ENCODE data around the gene SCYL2. TPM values are rescaled to one million over a fixed set of nuclear protein-coding genes. Genes with fewer than 3 reads are reported as not detected.

SCYL2 gene
- total and polyA plus RNA-seq, 2 of the 13 experiments (the other 11 are each of a cell fraction or from before 2014, with no cell fraction given), result 11.4 to 28.8 TPM

- TF ChIP-seq, protein P1, sequence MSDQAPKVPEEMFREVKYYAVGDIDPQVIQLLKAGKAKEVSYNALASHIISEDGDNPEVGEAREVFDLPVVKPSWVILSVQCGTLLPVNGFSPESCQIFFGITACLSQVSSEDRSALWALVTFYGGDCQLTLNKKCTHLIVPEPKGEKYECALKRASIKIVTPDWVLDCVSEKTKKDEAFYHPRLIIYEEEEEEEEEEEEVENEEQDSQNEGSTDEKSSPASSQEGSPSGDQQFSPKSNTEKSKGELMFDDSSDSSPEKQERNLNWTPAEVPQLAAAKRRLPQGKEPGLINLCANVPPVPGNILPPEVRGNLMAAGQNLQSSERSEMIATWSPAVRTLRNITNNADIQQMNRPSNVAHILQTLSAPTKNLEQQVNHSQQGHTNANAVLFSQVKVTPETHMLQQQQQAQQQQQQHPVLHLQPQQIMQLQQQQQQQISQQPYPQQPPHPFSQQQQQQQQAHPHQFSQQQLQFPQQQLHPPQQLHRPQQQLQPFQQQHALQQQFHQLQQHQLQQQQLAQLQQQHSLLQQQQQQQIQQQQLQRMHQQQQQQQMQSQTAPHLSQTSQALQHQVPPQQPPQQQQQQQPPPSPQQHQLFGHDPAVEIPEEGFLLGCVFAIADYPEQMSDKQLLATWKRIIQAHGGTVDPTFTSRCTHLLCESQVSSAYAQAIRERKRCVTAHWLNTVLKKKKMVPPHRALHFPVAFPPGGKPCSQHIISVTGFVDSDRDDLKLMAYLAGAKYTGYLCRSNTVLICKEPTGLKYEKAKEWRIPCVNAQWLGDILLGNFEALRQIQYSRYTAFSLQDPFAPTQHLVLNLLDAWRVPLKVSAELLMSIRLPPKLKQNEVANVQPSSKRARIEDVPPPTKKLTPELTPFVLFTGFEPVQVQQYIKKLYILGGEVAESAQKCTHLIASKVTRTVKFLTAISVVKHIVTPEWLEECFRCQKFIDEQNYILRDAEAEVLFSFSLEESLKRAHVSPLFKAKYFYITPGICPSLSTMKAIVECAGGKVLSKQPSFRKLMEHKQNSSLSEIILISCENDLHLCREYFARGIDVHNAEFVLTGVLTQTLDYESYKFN (CRISPR knock-in tag; conservative IDR thresholded peaks at IDR 0.05), result peak; percentile 39; the same call in 1 of the 2 replicates
- peak; percentile 61 for TF ChIP-seq NR2F6 (IDR thresholded peaks at IDR 0.05)
- TF ChIP-seq NR2F6 (CRISPR knock-in tag; IDR thresholded peaks at IDR 0.05), result peak; percentile 55
- peak; percentile 44; the same call in 1 of the 2 replicates for TF ChIP-seq ZNF44 (CRISPR knock-in tag; IDR thresholded peaks at IDR 0.05)
- TF ChIP-seq ZNF138 (CRISPR knock-in tag; IDR thresholded peaks at IDR 0.05; ENCODE audit: low read depth), result no peak
- TF ChIP-seq ZSCAN30 (CRISPR knock-in tag; IDR thresholded peaks at IDR 0.05), result no peak
- no peak for TF ChIP-seq ZFP90 (CRISPR knock-in tag; IDR thresholded peaks at IDR 0.05; ENCODE audit: borderline replicate concordance)
- TF ChIP-seq CREB1 (IDR thresholded peaks at IDR 0.05), result no peak
- 0 out of 2 replicates have a peak, but pooled peaks have one; percentile 18 for TF ChIP-seq CREB1 (CRISPR knock-in tag; IDR thresholded peaks at IDR 0.05)
Observed at GRCh38 chr12:100383586-100384558, 116.9 kb downstream of the SCYL2 start (continued).

GRCh38 chr12:100384559-100384935 lies 117.6 kb downstream of the SCYL2 start:
- no TSS peak for BruUV-seq (replicated peaks)
- Histone ChIP-seq H3K36me3 (replicated peaks in 1 of 2; ENCODE audit: control insufficient read depth in 1 of 2, insufficient read depth in 2 of 2, low read length in 2 of 2) (no peaks in the 10 kb centered on the region), H2AFZ (ENCODE audit: low read length) (no peak overlapping the region), H3K9ac (ENCODE audit: insufficient read depth, low read depth, low read length) (no peak overlapping the region), H3K4me2 (ENCODE audit: low read depth, low read length) (peak overlapping the region; percentile 54), H3K79me2 (ENCODE audit: insufficient read depth, low read length) (no peaks in the 10 kb centered on the region), H3K27ac (ENCODE audit: extremely low read length, insufficient read depth, low read length) (no peak overlapping the region), H4K20me1 (ENCODE audit: insufficient read depth, low read length) (no peaks in the 10 kb centered on the region), H3K27me3 (ENCODE audit: control insufficient read depth in 1 of 2, insufficient read depth in 2 of 2, low read length in 2 of 2) (0 out of 5 replicates have a peak, but pooled peaks cover 0 to 1% of the 10 kb centered on the region in 2 experiments), H3K9me3 (ENCODE audit: low read length) (no peaks in the 10 kb centered on the region), H3K4me3 (replicated peaks in 1 of 3; ENCODE audit: insufficient read depth in 1 of 3, low read depth in 2 of 3, low read length in 3 of 3) (peak overlapping the region in 1 of 3 experiments; percentile 34; a peak in 2 of 6 replicates), H3K4me1 (ENCODE audit: insufficient read depth, low read length) (peaks cover 52% of the 10 kb centered on the region)
- CTCF ChIA-PET (ENCODE audit: low intra/inter-chr PET ratio, low total read pairs), result no interaction called here
- FAIRE-seq (no peak), DNase-seq (ENCODE audit: low spot score) (no peak), ATAC-seq (peak; percentile 43)
- in situ Hi-C loops (cut with HindIII; ENCODE audit: extremely low pct_ligation_motif_present, low pct_unique_long_range_greater_than_20kb), result no loop called here
- POLR2A ChIA-PET, result interaction anchor here (0.8 to 1.3 kb wide), 2 partner anchors 10 to 90 kb away, joined by 3 read pairs; no protein-coding TSS in a partner anchor
- intact Hi-C loops (cut with micrococcal nuclease; ENCODE audit: unreplicated experiment), result no loop called here
- WGBS (ENCODE audit: low lambda C conversion rate), result 61% methylated on average over 3 of the region's 5 CpGs
- TF ChIP-seq ZNF296 (CRISPR knock-in tag; conservative IDR thresholded peaks at IDR 0.05) (no peak), NR2F6 (IDR thresholded peaks at IDR 0.05) (no peak), NR2F6 (CRISPR knock-in tag; IDR thresholded peaks at IDR 0.05) (no peak), KMT2B (CRISPR knock-in tag; IDR thresholded peaks at IDR 0.05) (no peak), GATA4 (IDR thresholded peaks at IDR 0.05; ENCODE audit: borderline replicate concordance, low read depth) (no peak), ZNF883 (CRISPR knock-in tag; IDR thresholded peaks at IDR 0.05; ENCODE audit: not compliant biosample characterization) (no peak), ZNF354B (CRISPR knock-in tag; IDR thresholded peaks at IDR 0.05) (no peak), TCF7L2 (IDR thresholded peaks at IDR 0.05; ENCODE audit: low read depth, low read length) (no peak), ZNF143 (CRISPR knock-in tag; IDR thresholded peaks at IDR 0.05) (no peak), ATF7-NPFF (CRISPR knock-in tag; IDR thresholded peaks at IDR 0.05; ENCODE audit: low read depth) (no peak)

Data from HepG2 (cell line).